A549 (cell line): Measurements from ENCODE around the gene SLC17A9. TPM values are rescaled to one million over a fixed set of nuclear protein-coding genes. Genes with fewer than 3 reads are reported as not detected.
A peak's percentile ranks its signal among the peaks of the same experiment; 100 is the strongest.

ENCODE experiments used
- ATAC-seq, 2 experiments: fragments of 200-7000 bp in 1 of 2; fragments of >200 bp in 1 of 2; cut with Nextera tagmentation in 1 of 2; cut with Tn5 transposase in 1 of 2; 3 replicates each; pipeline versions ENCODE4 v1.8.0 to v1.9.1; 2018 to 2020; ENCODE audit warnings: mild to moderate bottlenecking in 1 of 2, moderate library complexity in 1 of 2
- CTCF ChIA-PET: fragments of 300-600 bp; sonication (Branson Sonifier 250); formaldehyde crosslinking; extraction: SDS; loops from one replicate; lab custom pipeline; 2021; ENCODE audit warnings: antibody characterized with exemption, inconsistent platforms; lab: Yijun Ruan, JAX
- POLR2A ChIA-PET: fragments of 350-600 bp; formaldehyde crosslinking; extraction: SDS; loops from one replicate; lab custom pipeline; 2021; ENCODE audit warnings: antibody characterized with exemption, inconsistent platforms; lab: Yijun Ruan, JAX
- DNase-seq, 2 experiments: peaks; one replicate each; pipeline versions ENCODE4 v3.0.0 to v3.0.0-alpha.2; 2011 to 2016; ENCODE audit warnings: low read depth in 1 of 2, low spot score in 1 of 2
- FAIRE-seq: peaks from 2 replicates; lab custom pipeline; 2011; peaks lifted over from hg19 to GRCh38; lab: Jason Lieb, UNC
- H3K27ac ChIP-seq, 2 experiments: fragments of >200 bp; sonication (Bioruptor Twin); formaldehyde crosslinking; 3 replicates each; pipeline ENCODE4 v1.5.1; 2016 to 2017
- H3K4me1 ChIP-seq: fragments of >200 bp; sonication (Bioruptor Twin); formaldehyde crosslinking; 3 replicates; pipeline ENCODE4 v1.6.1; 2016
- H3K4me2 ChIP-seq: fragments of >200 bp; sonication (Bioruptor Twin); formaldehyde crosslinking; 3 replicates; pipeline ENCODE4 v1.6.1; 2016
- H3K4me3 ChIP-seq: fragments of >200 bp; sonication (Bioruptor Twin); formaldehyde crosslinking; 3 replicates; pipeline ENCODE4 v1.5.1; 2016
- H3K9me3 ChIP-seq: fragments of >200 bp; sonication (Bioruptor Twin); formaldehyde crosslinking; 3 replicates; pipeline ENCODE4 v1.6.1; 2016
- CBX8 ChIP-seq: fragments of 200-600 bp; sonication (generic); IDR thresholded peaks from 2 replicates; pipeline ENCODE4 v1.6.1; 2016
- CHD2 ChIP-seq: fragments of 150-350 bp; IDR thresholded peaks from 2 replicates; pipeline ENCODE4 v1.6.1; 2014; ENCODE audit warnings: low read length; ENCODE audit not compliant: partially characterized antibody
- ELK1 ChIP-seq: fragments of 150-350 bp; IDR thresholded peaks from 2 replicates; pipeline ENCODE4 v1.6.1; 2014; ENCODE audit warnings: low read depth, mild to moderate bottlenecking, low read length
- ESRRA ChIP-seq: fragments of 150-350 bp; IDR thresholded peaks from 2 replicates; pipeline ENCODE4 v1.6.1; 2014; ENCODE audit warnings: mild to moderate bottlenecking, low read length, borderline replicate concordance
- GATA3 ChIP-seq: IDR thresholded peaks from 2 replicates; pipeline ENCODE4 v1.6.1; 2012; ENCODE audit warnings: borderline replicate concordance
- HDAC2 ChIP-seq: fragments of 200-600 bp; sonication (generic); IDR thresholded peaks from 2 replicates; pipeline ENCODE4 v1.6.1; 2016
- HEYL ChIP-seq: fragments of 250-450 bp; sonication (Bioruptor Pico); IDR thresholded peaks from 2 replicates; pipeline ENCODE4 v1.8.0; 2021; ENCODE audit warnings: mild to moderate bottlenecking, moderate library complexity
- HOXA7 ChIP-seq: fragments of 250-450 bp; sonication (Bioruptor Pico); IDR thresholded peaks from 2 replicates; pipeline ENCODE4 v1.5.0; 2020; ENCODE audit warnings: mild to moderate bottlenecking, moderate library complexity
- HOXB13 ChIP-seq: fragments of 250-450 bp; sonication (Bioruptor Pico); IDR thresholded peaks from 2 replicates; pipeline ENCODE4 v1.5.0; 2020; ENCODE audit warnings: low read depth, mild to moderate bottlenecking, moderate library complexity
- MAFK ChIP-seq: fragments of 450-650 bp; IDR thresholded peaks from 2 replicates; pipeline ENCODE4 v1.6.1; 2014; ENCODE audit not compliant: partially characterized antibody
- MAX ChIP-seq: IDR thresholded peaks from 2 replicates; pipeline ENCODE4 v1.6.1; 2012
- NFE2L2 ChIP-seq: fragments of 150-350 bp; conservative IDR thresholded peaks from 2 replicates; pipeline ENCODE4 v1.6.1; 2014; ENCODE audit warnings: low read length
- NR3C1 ChIP-seq: fragments of >200 bp; sonication (Bioruptor Twin); formaldehyde crosslinking; IDR thresholded peaks from 3 replicates; pipeline ENCODE4 v1.6.1; 2017
- PBX3 ChIP-seq: IDR thresholded peaks from 2 replicates; pipeline ENCODE4 v1.6.1; 2012
- POLR2A ChIP-seq: IDR thresholded peaks from 2 replicates; pipeline ENCODE4 v1.6.1; 2012; ENCODE audit warnings: mild to moderate bottlenecking, low read length
- RAD21 ChIP-seq, 2 experiments: fragments of >200 bp in 1 of 2; sonication (Bioruptor Twin) in 1 of 2; formaldehyde crosslinking in 1 of 2; IDR thresholded peaks in 1 of 2; conservative IDR thresholded peaks in 1 of 2; 2 replicates in 1 of 2; 3 replicates in 1 of 2; pipeline ENCODE4 v1.6.1; 2012 to 2018; ENCODE audit warnings: inconsistent platforms in 1 of 2
- RNF2 ChIP-seq: fragments of 200-600 bp; sonication (generic); IDR thresholded peaks from 2 replicates; pipeline ENCODE4 v1.6.1; 2016; ENCODE audit warnings: low read depth, mild to moderate bottlenecking, antibody characterized with exemption, moderate library complexity, borderline replicate concordance
- SREBF2 ChIP-seq: fragments of 450-650 bp; IDR thresholded peaks from 2 replicates; pipeline ENCODE4 v1.6.1; 2014; ENCODE audit warnings: mild to moderate bottlenecking, moderate library complexity
- ZC3H11A ChIP-seq: fragments of 450-650 bp; IDR thresholded peaks from 2 replicates; pipeline ENCODE4 v1.6.1; 2014; ENCODE audit warnings: antibody characterized with exemption, mild to moderate bottlenecking
- ZNF302 ChIP-seq: fragments of 250-450 bp; sonication (Bioruptor Pico); IDR thresholded peaks from 2 replicates; pipeline ENCODE4 v1.9.0; 2021; ENCODE audit warnings: inconsistent platforms, mild to moderate bottlenecking, moderate library complexity
- ZSCAN20 ChIP-seq: fragments of 250-450 bp; sonication (Bioruptor Pico); IDR thresholded peaks from 2 replicates; pipeline ENCODE4 v1.8.0; 2022; ENCODE audit warnings: mild to moderate bottlenecking, moderate library complexity
- WGBS: methylation state at CpG from one replicate; pipeline ENCODE4 v1.1.6; 2017; ENCODE audit errors: missing lambda C conversion rate; 5-methylcytosine and 5-hydroxymethylcytosine counted together
- polyA plus RNA-seq, 4 experiments: library from polyadenylated mRNA; depleted of rRNA in 3 of 4; stranded (reverse); fragments of >200 nt; fragmentation: RNase III in 1 of 4; extraction: RNeasy Plus Mini Kit Qiagen cat#74134 plus additional on column Dnase treatment in 1 of 4; gene quantifications; 2 replicates in 3 of 4; 3 replicates in 1 of 4; pipeline ENCODE4 v1.2.3, GENCODE V29; 2011 to 2017
- TF ChIP-seq, protein P1 (sequence below): fragments of 450-650 bp; IDR thresholded peaks from 2 replicates; pipeline ENCODE4 v1.6.1; 2014; ENCODE audit warnings: antibody characterized with exemption
- TF ChIP-seq, protein P2 (sequence below): fragments of >200 bp; sonication (Bioruptor Twin); formaldehyde crosslinking; IDR thresholded peaks from 3 replicates; pipeline ENCODE4 v1.6.1; 2016
- TF ChIP-seq, protein P3 (sequence below): fragments of >200 bp; sonication (Bioruptor Twin); formaldehyde crosslinking; IDR thresholded peaks from 2 replicates; pipeline ENCODE4 v1.6.1; 2016
- TF ChIP-seq, protein P4 (sequence below): IDR thresholded peaks from 2 replicates; pipeline ENCODE4 v1.6.1; 2012; ENCODE audit warnings: low read depth, borderline replicate concordance
- TF ChIP-seq, protein P5 (sequence below): fragments of >200 bp; sonication (Bioruptor Twin); formaldehyde crosslinking; IDR thresholded peaks from 3 replicates; pipeline ENCODE4 v1.5.1; 2016

Gene SLC17A9
- polyA plus RNA-seq, 2 of the 4 experiments (the other 2 are of a cell fraction) = 0.05 TPM; not detected in 1

DNA sequence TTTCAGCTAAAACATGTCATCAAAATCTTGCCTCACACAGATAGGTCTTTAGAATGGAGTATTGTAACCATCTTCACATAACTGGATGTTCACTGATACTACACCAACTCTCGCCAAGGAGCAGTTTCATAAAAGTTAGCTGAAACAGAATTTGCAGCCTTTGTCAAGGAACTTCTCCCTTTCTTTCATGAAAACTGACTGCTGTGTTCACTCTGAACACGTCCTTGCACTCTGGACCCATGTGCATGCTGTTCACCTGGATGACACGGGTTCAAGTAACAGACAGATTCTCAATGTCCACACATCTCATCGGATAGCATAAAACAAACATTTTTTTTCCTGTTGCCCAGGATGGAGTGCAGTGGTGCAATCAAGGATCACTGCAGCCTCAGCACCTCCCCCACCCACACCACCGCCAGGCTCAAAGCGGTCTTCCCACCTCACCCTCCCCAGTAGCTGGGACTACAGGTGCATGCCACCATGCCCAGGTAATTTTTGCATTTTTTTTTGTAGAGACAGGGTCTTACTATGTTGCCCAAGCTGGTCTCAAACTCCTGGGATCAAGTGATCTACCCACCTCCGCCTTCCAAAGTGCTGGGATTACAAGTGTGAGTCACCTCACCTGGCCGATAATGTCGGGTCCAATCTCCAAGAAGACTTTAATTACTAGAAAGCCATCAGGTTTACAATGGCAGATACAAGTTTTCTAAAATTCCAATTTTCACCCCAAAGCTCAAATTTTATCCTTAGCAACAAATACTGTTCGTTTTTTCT lies 35.6 kb upstream of the SLC17A9 start:
- H3K4me1 ChIP-seq = peaks cover 55% of the 10 kb centered on the region

DNA sequence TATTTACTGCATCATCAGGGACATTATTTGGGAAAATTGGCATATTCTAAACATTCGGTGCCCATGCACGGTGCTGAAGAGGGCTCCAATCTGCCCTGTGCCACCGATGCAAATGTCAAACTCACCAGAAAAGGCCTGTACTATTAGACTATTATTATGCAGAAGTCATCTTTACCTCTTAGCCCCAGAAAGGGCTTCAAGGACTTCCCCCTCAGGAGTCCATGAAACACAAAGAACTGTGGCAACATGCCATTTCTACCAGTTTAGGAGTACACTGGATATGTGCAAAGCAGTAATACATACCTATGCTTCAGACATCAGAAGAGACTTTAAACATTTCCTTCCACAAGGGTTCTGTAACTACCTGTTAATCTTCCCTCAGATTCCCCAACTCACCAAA lies 34.8 kb upstream of the SLC17A9 start:
- TF ChIP-seq, protein P1, sequence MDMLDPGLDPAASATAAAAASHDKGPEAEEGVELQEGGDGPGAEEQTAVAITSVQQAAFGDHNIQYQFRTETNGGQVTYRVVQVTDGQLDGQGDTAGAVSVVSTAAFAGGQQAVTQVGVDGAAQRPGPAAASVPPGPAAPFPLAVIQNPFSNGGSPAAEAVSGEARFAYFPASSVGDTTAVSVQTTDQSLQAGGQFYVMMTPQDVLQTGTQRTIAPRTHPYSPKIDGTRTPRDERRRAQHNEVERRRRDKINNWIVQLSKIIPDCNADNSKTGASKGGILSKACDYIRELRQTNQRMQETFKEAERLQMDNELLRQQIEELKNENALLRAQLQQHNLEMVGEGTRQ = no peak
- no peak for TF ChIP-seq ZSCAN20 (CRISPR knock-in tag)
- TF ChIP-seq PBX3 = no peak
- TF ChIP-seq HDAC2 = no peak
- TF ChIP-seq, protein P2, sequence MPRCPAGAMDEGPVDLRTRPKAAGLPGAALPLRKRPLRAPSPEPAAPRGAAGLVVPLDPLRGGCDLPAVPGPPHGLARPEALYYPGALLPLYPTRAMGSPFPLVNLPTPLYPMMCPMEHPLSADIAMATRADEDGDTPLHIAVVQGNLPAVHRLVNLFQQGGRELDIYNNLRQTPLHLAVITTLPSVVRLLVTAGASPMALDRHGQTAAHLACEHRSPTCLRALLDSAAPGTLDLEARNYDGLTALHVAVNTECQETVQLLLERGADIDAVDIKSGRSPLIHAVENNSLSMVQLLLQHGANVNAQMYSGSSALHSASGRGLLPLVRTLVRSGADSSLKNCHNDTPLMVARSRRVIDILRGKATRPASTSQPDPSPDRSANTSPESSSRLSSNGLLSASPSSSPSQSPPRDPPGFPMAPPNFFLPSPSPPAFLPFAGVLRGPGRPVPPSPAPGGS = no peak
- TF ChIP-seq CBX8 = no peak
- TF ChIP-seq, protein P3, sequence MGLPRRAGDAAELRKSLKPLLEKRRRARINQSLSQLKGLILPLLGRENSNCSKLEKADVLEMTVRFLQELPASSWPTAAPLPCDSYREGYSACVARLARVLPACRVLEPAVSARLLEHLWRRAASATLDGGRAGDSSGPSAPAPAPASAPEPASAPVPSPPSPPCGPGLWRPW = no peak
- TF ChIP-seq, protein P4, sequence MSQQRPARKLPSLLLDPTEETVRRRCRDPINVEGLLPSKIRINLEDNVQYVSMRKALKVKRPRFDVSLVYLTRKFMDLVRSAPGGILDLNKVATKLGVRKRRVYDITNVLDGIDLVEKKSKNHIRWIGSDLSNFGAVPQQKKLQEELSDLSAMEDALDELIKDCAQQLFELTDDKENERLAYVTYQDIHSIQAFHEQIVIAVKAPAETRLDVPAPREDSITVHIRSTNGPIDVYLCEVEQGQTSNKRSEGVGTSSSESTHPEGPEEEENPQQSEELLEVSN = no peak
- TF ChIP-seq HOXB13 (CRISPR knock-in tag) = no peak
- TF ChIP-seq NR3C1 = no peak
- no peak for TF ChIP-seq RAD21 (conservative IDR thresholded peaks at IDR 0.05 in 1 of 2, IDR thresholded peaks at IDR 0.05 in 1 of 2)
- TF ChIP-seq ZNF302 = no peak
- TF ChIP-seq POLR2A = no peak
- no peak for TF ChIP-seq ESRRA
- Histone ChIP-seq H3K4me1 (peaks cover 61% of the 10 kb centered on the region), H3K27ac (no peak overlapping the region), H3K9me3 (no peaks in the 10 kb centered on the region), H3K4me3 (no peak overlapping the region), H3K4me2 (no peak overlapping the region)
- no peak for FAIRE-seq
- DNase-seq = no peak
- CTCF ChIA-PET = interaction anchor here (1.1 to 22.6 kb wide), 6 partner anchors 9 to 92 kb away, joined by 4 to 368 read pairs (median 14); partner anchors contain the start of gene DIDO1
- WGBS = 93% methylated on average over 3 of the region's 3 CpGs
- POLR2A ChIA-PET = interaction anchor here (0.8 kb wide), 1 partner anchor 20 kb away, joined by 3 read pairs; the partner anchor contains the start of gene GID8
- ATAC-seq = no peak

More for the DNA sequence above, 35.6 kb upstream of the SLC17A9 start:
- no peak overlapping the region for H3K27ac ChIP-seq
- no peak overlapping the region for H3K4me3 ChIP-seq
- TF ChIP-seq RAD21 (conservative IDR thresholded peaks at IDR 0.05 in 1 of 2, IDR thresholded peaks at IDR 0.05 in 1 of 2) = no peak
- TF ChIP-seq MAFK = no peak
- no peak for TF ChIP-seq HOXB13 (CRISPR knock-in tag)
- no peak for TF ChIP-seq NFE2L2
- TF ChIP-seq NR3C1 = no peak
- no peak for TF ChIP-seq ELK1
- TF ChIP-seq RNF2 = no peak
- TF ChIP-seq HEYL (CRISPR knock-in tag) = no peak
- no peak for TF ChIP-seq MAX
- TF ChIP-seq SREBF2 = no peak
- no peak for TF ChIP-seq HOXA7
- TF ChIP-seq PBX3 = no peak
- TF ChIP-seq ZC3H11A = no peak
- TF ChIP-seq CHD2 = no peak
- TF ChIP-seq, protein P5, sequence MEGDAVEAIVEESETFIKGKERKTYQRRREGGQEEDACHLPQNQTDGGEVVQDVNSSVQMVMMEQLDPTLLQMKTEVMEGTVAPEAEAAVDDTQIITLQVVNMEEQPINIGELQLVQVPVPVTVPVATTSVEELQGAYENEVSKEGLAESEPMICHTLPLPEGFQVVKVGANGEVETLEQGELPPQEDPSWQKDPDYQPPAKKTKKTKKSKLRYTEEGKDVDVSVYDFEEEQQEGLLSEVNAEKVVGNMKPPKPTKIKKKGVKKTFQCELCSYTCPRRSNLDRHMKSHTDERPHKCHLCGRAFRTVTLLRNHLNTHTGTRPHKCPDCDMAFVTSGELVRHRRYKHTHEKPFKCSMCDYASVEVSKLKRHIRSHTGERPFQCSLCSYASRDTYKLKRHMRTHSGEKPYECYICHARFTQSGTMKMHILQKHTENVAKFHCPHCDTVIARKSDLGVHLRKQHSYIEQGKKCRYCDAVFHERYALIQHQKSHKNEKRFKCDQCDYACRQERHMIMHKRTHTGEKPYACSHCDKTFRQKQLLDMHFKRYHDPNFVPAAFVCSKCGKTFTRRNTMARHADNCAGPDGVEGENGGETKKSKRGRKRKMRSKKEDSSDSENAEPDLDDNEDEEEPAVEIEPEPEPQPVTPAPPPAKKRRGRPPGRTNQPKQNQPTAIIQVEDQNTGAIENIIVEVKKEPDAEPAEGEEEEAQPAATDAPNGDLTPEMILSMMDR = no peak
- TF ChIP-seq GATA3 = no peak
- no peaks in the 10 kb centered on the region for H3K9me3 ChIP-seq
- no peak for DNase-seq
- peak overlapping the region; percentile 27 for H3K4me2 ChIP-seq
- no peak for ATAC-seq
- CTCF ChIA-PET = interaction anchor here (1.0 to 22.6 kb wide), 7 partner anchors 10 to 93 kb away, joined by 3 to 368 read pairs (median 12); partner anchors contain the start of gene DIDO1
- POLR2A ChIA-PET = no interaction called here
- no peak for FAIRE-seq
- WGBS = 76% methylated on average over 10 of the region's 10 CpGs
